Neural progenitor cell (in vitro differentiated cells): ENCODE measurements around the gene ASTE1. TPM values are rescaled to one million over a fixed set of nuclear protein-coding genes. Genes with fewer than 3 reads are reported as not detected.

ENCODE experiments used
- DNase-seq: peaks from one replicate; pipeline ENCODE4 v3.0.0-alpha.2; 2016; ENCODE audit warnings: low spot score
- H2AFZ ChIP-seq: fragments of 200-600 bp; sonication (generic); replicated peaks from 2 replicates; pipeline ENCODE4 v1.6.1; 2016; ENCODE audit warnings: antibody characterized with exemption
- H3F3A ChIP-seq: fragments of 200-600 bp; sonication (generic); 2 replicates; pipeline ENCODE4 v1.6.1; 2016; ENCODE audit warnings: antibody characterized with exemption, low read depth
- H3K27ac ChIP-seq: fragments of 200-600 bp; sonication (generic); 2 replicates; pipeline ENCODE4 v1.5.1; 2016; ENCODE audit warnings: mild to moderate bottlenecking
- H3K27me3 ChIP-seq: fragments of 200-600 bp; sonication (generic); 2 replicates; pipeline ENCODE4 v1.6.1; 2016; ENCODE audit warnings: mild to moderate bottlenecking, moderate library complexity
- H3K36me3 ChIP-seq: fragments of 200-600 bp; sonication (generic); 2 replicates; pipeline ENCODE4 v1.5.1; 2016
- H3K4me1 ChIP-seq: fragments of 200-600 bp; sonication (generic); 2 replicates; pipeline ENCODE4 v1.6.1; 2016; ENCODE audit warnings: mixed run types
- H3K4me2 ChIP-seq: fragments of 200-600 bp; sonication (generic); 2 replicates; pipeline ENCODE4 v1.6.1; 2016
- H3K4me3 ChIP-seq: fragments of 200-600 bp; sonication (generic); 2 replicates; pipeline ENCODE4 v1.5.1; 2016
- H3K79me2 ChIP-seq: fragments of 200-600 bp; sonication (generic); 2 replicates; pipeline ENCODE4 v1.6.1; 2016; ENCODE audit warnings: low read depth
- H3K9ac ChIP-seq: fragments of 200-600 bp; sonication (generic); 2 replicates; pipeline ENCODE4 v1.6.1; 2016
- H3K9me3 ChIP-seq: fragments of 200-600 bp; sonication (generic); 2 replicates; pipeline ENCODE4 v1.5.1; 2016; ENCODE audit warnings: low read depth
- H4K20me1 ChIP-seq: fragments of 200-600 bp; sonication (generic); 2 replicates; pipeline ENCODE4 v1.6.1; 2016; ENCODE audit warnings: low read depth
- H3K27ac Mint-ChIP-seq: 3 replicates; pipeline ENCODE4 v1.8.0; 2021; ENCODE audit warnings: mixed read lengths
- H3K27me3 Mint-ChIP-seq: 2 replicates; pipeline ENCODE4 v1.8.0; 2022; ENCODE audit warnings: low read depth, mild to moderate bottlenecking, inconsistent platforms, moderate library complexity, mixed read lengths; ENCODE audit not compliant: insufficient read depth
- H3K36me3 Mint-ChIP-seq: 3 replicates; pipeline ENCODE4 v1.8.0; 2021; ENCODE audit warnings: mixed read lengths
- H3K4me1 Mint-ChIP-seq: 3 replicates; pipeline ENCODE4 v1.8.0; 2021; ENCODE audit warnings: mixed read lengths
- H3K4me3 Mint-ChIP-seq: 3 replicates; pipeline ENCODE4 v1.8.0; 2021; ENCODE audit warnings: mild to moderate bottlenecking, moderate library complexity, mixed read lengths
- H3K9me3 Mint-ChIP-seq: 3 replicates; pipeline ENCODE4 v1.8.0; 2020; ENCODE audit warnings: mixed read lengths
- EZH2 ChIP-seq: fragments of 200-600 bp; sonication (generic); IDR thresholded peaks from 2 replicates; pipeline ENCODE4 v1.6.1; 2017; ENCODE audit warnings: antibody characterized with exemption, mild to moderate bottlenecking, moderate library complexity
- EZH2phosphoT487 ChIP-seq: fragments of 200-600 bp; sonication (generic); IDR thresholded peaks from 2 replicates; pipeline ENCODE4 v1.6.1; 2017; ENCODE audit warnings: antibody characterized with exemption
- total RNA-seq: library from RNA; depleted of rRNA; stranded (reverse); fragments of >200 nt; gene quantifications from 2 replicates; pipeline ENCODE4 v1.2.3, GENCODE V29; 2015; ENCODE audit warnings: low replicate concordance
- TF ChIP-seq, protein P1 (sequence below): fragments of 200-600 bp; sonication (generic); IDR thresholded peaks from 2 replicates; pipeline ENCODE4 v1.5.1; 2017; ENCODE audit warnings: antibody characterized with exemption, mild to moderate bottlenecking

The ASTE1 gene
- total RNA-seq, 1 donor from 2014 or later: 3.1 TPM

DNA sequence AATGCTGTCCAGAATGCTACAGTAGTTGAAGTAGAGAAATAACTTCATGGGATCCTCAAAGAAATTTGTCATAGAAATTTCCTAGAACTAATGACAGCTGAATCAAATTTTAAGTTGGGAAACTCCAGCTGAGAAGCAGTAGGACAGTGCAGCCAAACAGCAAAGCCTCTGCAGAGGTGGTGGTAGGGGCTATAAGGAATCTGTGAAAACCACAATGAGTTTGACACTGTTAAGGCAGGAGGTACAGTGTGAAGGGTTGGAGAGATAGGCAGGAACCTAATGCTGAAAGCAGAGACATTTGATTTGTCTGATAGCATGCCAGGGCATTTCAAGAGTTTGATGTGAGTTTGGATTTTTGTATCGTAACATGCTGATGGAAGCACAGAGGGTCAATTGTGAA is 22.0 kb downstream of the ASTE1 start:
- Histone ChIP-seq H3K4me2 (no peak overlapping the region), H3K36me3 (peaks cover 12% of the 10 kb centered on the region), H2AFZ (no peak overlapping the region), H3K27ac (no peak overlapping the region), H3K9me3 (no peaks in the 10 kb centered on the region), H3K4me1 (no peaks in the 10 kb centered on the region), H3K27me3 (no peaks in the 10 kb centered on the region), H4K20me1 (no peaks in the 10 kb centered on the region), H3K9ac (no peak overlapping the region), H3F3A (no peaks in the 10 kb centered on the region), H3K79me2 (no peaks in the 10 kb centered on the region), H3K4me3 (no peak overlapping the region)
- DNase-seq: no peak
- no peak overlapping the region for H3K4me3 Mint-ChIP-seq
- H3K9me3 Mint-ChIP-seq: no peaks in the 10 kb centered on the region
- H3K27ac Mint-ChIP-seq: no peak overlapping the region
- no peaks in the 10 kb centered on the region for H3K4me1 Mint-ChIP-seq
- no peaks in the 10 kb centered on the region for H3K27me3 Mint-ChIP-seq
- H3K36me3 Mint-ChIP-seq: peaks cover 12% of the 10 kb centered on the region
- TF ChIP-seq EZH2: no peak
- no peak for TF ChIP-seq EZH2phosphoT487
- TF ChIP-seq, protein P1, sequence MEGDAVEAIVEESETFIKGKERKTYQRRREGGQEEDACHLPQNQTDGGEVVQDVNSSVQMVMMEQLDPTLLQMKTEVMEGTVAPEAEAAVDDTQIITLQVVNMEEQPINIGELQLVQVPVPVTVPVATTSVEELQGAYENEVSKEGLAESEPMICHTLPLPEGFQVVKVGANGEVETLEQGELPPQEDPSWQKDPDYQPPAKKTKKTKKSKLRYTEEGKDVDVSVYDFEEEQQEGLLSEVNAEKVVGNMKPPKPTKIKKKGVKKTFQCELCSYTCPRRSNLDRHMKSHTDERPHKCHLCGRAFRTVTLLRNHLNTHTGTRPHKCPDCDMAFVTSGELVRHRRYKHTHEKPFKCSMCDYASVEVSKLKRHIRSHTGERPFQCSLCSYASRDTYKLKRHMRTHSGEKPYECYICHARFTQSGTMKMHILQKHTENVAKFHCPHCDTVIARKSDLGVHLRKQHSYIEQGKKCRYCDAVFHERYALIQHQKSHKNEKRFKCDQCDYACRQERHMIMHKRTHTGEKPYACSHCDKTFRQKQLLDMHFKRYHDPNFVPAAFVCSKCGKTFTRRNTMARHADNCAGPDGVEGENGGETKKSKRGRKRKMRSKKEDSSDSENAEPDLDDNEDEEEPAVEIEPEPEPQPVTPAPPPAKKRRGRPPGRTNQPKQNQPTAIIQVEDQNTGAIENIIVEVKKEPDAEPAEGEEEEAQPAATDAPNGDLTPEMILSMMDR: no peak

- H3K36me3 Mint-ChIP-seq: peaks cover 14% of the 10 kb centered on the region
Observed at GRCh38 chr3:131001071-131001470, 25.6 kb downstream of the ASTE1 start.

DNA sequence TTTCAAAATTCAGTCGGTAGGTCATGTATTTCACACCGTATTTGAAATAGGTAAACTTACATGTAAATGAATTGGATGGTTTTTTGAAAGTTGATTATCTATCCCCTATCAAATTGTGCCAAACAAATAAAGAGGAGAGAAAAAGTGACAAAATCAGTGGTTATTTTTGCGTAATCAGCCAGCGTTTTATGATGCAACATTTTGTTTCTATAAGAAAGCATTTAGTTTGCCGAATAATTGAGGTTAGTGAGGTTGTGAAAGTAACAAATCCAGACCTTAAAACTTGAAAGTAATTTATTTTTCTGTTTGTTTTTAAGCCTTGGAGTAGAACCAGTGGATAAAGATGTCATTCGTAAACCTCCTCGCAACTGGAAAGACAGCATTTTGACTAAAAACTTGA is 29.3 kb downstream of the ASTE1 start:
- Mint-ChIP-seq H3K27ac (no peak overlapping the region), H3K4me1 (no peaks in the 10 kb centered on the region), H3K4me3 (no peak overlapping the region), H3K27me3 (no peaks in the 10 kb centered on the region), H3K36me3 (peaks cover 10% of the 10 kb centered on the region), H3K9me3 (no peaks in the 10 kb centered on the region)
- Histone ChIP-seq H3K27me3 (no peaks in the 10 kb centered on the region), H4K20me1 (no peaks in the 10 kb centered on the region), H3K4me1 (no peaks in the 10 kb centered on the region), H3K4me3 (no peak overlapping the region), H3F3A (no peaks in the 10 kb centered on the region), H3K9me3 (no peaks in the 10 kb centered on the region), H3K4me2 (no peak overlapping the region), H3K36me3 (peaks cover 24% of the 10 kb centered on the region), H3K79me2 (no peaks in the 10 kb centered on the region), H2AFZ (no peak overlapping the region), H3K27ac (no peak overlapping the region), H3K9ac (no peak overlapping the region)
- no peak for DNase-seq
- TF ChIP-seq EZH2phosphoT487: no peak
- TF ChIP-seq, protein P1: no peak
- no peak for TF ChIP-seq EZH2

More at GRCh38 chr3:131001071-131001470, 25.6 kb downstream of the ASTE1 start:
- H3K36me3 ChIP-seq: peaks cover 18% of the 10 kb centered on the region
- H3K9me3 ChIP-seq: no peaks in the 10 kb centered on the region
- H3K27me3 ChIP-seq: no peaks in the 10 kb centered on the region
- no peak overlapping the region for H3K9ac ChIP-seq
- no peak for TF ChIP-seq EZH2phosphoT487
- TF ChIP-seq EZH2: no peak
- TF ChIP-seq, protein P1: no peak
- Mint-ChIP-seq H3K9me3 (no peaks in the 10 kb centered on the region), H3K4me3 (no peak overlapping the region), H3K27ac (no peak overlapping the region), H3K27me3 (no peaks in the 10 kb centered on the region), H3K4me1 (no peaks in the 10 kb centered on the region)
- H2AFZ ChIP-seq: no peak overlapping the region
- no peak for DNase-seq
- H3K27ac ChIP-seq: no peak overlapping the region
- H4K20me1 ChIP-seq: no peaks in the 10 kb centered on the region
- no peaks in the 10 kb centered on the region for H3K4me1 ChIP-seq
- no peaks in the 10 kb centered on the region for H3K79me2 ChIP-seq
- H3K4me3 ChIP-seq: no peak overlapping the region
- H3F3A ChIP-seq: no peaks in the 10 kb centered on the region
- no peak overlapping the region for H3K4me2 ChIP-seq
